ENCODE measurements around the gene CTU2.
A peak's percentile ranks its signal among the peaks of the same experiment; 100 is the strongest.

CTU2 gene

DNA sequence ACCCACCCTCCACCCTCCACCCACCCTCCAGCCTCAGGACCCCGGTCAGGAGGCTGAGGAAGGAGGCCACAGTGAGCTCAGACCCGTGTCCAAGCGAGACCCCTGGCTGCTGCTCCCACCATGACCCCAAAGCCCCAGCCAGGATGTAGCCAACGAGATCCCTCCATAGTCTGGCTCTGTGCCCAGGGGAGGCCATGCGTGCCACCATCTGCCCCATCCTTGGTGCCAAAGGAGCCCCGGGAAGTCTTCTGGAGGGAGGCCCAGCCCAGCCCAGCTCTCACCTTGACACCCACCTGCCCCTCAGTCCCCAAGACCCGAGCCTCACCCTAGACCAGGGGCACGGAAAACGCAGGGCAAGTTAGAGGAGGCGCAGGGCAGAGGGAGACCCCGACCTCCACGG lies 44.6 kb downstream of the CTU2 start:
- TF ChIP-seq NFIC (IDR thresholded peaks at IDR 0.05) = peak; percentile 32
- no peak for TF ChIP-seq TCF12 (IDR thresholded peaks at IDR 0.05; ENCODE audit: low read depth)

DNA sequence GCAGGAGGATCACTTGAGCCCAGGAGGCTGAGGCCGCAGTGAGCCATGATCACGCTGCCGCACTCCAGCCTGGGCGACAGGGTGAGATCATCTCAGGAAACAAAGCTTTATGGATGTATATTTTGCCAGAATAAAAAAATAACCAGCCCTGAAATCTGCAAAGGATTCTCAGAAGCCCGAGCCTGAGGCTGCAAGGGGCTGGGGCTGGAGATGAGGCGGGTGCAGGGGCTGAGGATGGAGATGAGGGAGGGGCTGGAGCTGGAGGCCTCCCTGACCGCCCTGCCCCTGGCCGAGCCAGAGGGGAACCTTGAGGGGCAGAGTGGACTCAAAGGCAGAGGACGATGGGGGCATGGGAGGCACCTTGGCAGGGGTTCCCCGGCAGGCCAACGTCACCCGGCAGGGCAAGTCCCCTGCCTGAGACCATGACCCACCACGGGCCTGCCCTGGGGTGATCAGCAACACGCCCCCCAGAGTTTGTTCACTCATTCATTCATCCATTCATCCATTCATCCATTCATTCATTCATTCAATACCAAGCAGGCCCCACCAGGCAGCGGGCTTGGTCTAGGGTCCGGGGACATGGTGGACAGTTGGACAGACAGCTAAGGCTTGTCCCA lies 46.2 kb downstream of the CTU2 start:
- TF ChIP-seq CEBPB (IDR thresholded peaks at IDR 0.05) (no peak), RAD21 (IDR thresholded peaks at IDR 0.05; ENCODE audit: low read depth) (no peak), FOXM1 (IDR thresholded peaks at IDR 0.05; ENCODE audit: borderline replicate concordance, low read depth) (no peak)
- TF ChIP-seq, protein P1, sequence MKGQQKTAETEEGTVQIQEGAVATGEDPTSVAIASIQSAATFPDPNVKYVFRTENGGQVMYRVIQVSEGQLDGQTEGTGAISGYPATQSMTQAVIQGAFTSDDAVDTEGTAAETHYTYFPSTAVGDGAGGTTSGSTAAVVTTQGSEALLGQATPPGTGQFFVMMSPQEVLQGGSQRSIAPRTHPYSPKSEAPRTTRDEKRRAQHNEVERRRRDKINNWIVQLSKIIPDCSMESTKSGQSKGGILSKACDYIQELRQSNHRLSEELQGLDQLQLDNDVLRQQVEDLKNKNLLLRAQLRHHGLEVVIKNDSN (IDR thresholded peaks at IDR 0.05) = no peak

DNA sequence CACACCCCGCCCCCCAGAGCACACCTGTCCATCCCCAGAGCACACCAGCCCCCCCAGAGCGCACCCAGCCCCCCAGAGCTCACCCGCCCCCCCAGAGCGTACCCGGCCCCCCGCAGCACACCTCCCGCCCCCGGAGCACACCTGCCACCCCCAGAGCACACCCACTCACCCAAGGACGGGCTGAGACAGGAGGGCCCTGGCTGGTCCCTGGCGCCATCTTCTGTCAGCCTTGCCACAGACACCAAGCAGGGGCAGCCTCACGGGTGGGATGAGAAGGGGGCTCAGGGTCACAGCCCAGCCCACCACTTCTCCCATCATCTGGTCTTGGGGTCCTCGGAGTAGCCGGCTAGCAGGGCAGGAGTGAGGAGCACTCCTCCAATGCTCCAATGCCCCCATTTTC lies 46.9 kb downstream of the CTU2 start:
- TF ChIP-seq TEAD4 (IDR thresholded peaks at IDR 0.05) (no peak), TAF1 (IDR thresholded peaks at IDR 0.05; ENCODE audit: low read depth) (no peak), TCF12 (IDR thresholded peaks at IDR 0.05; ENCODE audit: low read depth) (no peak), RAD21 (IDR thresholded peaks at IDR 0.05; ENCODE audit: low read depth) (no peak), CEBPB (IDR thresholded peaks at IDR 0.05) (no peak), NFIC (IDR thresholded peaks at IDR 0.05) (no peak), EP300 (IDR thresholded peaks at IDR 0.05; ENCODE audit: borderline replicate concordance) (no peak), FOXM1 (IDR thresholded peaks at IDR 0.05; ENCODE audit: borderline replicate concordance, low read depth) (no peak), ZBTB7A (IDR thresholded peaks at IDR 0.05; ENCODE audit: low read depth) (no peak), CREB1 (IDR thresholded peaks at IDR 0.05; ENCODE audit: low read depth) (no peak), YY1 (IDR thresholded peaks at IDR 0.05; ENCODE audit: low read depth) (no peak)
- TF ChIP-seq, protein P2, sequence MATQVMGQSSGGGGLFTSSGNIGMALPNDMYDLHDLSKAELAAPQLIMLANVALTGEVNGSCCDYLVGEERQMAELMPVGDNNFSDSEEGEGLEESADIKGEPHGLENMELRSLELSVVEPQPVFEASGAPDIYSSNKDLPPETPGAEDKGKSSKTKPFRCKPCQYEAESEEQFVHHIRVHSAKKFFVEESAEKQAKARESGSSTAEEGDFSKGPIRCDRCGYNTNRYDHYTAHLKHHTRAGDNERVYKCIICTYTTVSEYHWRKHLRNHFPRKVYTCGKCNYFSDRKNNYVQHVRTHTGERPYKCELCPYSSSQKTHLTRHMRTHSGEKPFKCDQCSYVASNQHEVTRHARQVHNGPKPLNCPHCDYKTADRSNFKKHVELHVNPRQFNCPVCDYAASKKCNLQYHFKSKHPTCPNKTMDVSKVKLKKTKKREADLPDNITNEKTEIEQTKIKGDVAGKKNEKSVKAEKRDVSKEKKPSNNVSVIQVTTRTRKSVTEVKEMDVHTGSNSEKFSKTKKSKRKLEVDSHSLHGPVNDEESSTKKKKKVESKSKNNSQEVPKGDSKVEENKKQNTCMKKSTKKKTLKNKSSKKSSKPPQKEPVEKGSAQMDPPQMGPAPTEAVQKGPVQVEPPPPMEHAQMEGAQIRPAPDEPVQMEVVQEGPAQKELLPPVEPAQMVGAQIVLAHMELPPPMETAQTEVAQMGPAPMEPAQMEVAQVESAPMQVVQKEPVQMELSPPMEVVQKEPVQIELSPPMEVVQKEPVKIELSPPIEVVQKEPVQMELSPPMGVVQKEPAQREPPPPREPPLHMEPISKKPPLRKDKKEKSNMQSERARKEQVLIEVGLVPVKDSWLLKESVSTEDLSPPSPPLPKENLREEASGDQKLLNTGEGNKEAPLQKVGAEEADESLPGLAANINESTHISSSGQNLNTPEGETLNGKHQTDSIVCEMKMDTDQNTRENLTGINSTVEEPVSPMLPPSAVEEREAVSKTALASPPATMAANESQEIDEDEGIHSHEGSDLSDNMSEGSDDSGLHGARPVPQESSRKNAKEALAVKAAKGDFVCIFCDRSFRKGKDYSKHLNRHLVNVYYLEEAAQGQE (IDR thresholded peaks at IDR 0.05; ENCODE audit: low read depth) = no peak
- TF ChIP-seq, protein P3, sequence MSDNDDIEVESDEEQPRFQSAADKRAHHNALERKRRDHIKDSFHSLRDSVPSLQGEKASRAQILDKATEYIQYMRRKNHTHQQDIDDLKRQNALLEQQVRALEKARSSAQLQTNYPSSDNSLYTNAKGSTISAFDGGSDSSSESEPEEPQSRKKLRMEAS (IDR thresholded peaks at IDR 0.05) = no peak
- TF ChIP-seq, protein P1 (IDR thresholded peaks at IDR 0.05) = no peak

DNA sequence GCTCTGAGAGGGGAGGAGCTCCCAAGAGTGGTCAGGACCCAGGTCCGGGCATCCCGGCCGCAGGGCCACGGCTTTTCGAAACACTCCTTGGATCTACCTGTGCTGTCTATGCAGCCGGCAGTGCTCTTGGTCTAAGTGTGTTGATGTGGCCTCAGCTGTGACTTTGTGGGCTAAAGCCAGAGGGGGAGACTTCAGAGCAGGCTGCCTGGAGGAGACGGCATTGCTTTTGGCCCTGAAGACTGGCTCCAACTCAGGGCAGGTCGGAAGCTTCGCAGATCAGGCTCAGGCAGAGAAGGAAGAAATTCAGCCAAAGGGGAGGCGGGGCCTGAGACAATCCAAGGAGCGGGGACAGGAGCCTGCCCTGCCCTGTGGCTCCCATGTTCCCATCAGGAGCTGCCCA lies 47.3 kb downstream of the CTU2 start:
- TF ChIP-seq TCF12 (IDR thresholded peaks at IDR 0.05; ENCODE audit: low read depth) (no peak), ZBTB7A (IDR thresholded peaks at IDR 0.05; ENCODE audit: low read depth) (no peak), YY1 (IDR thresholded peaks at IDR 0.05; ENCODE audit: low read depth) (no peak), FOXM1 (IDR thresholded peaks at IDR 0.05; ENCODE audit: borderline replicate concordance, low read depth) (no peak), RAD21 (IDR thresholded peaks at IDR 0.05; ENCODE audit: low read depth) (no peak), TEAD4 (IDR thresholded peaks at IDR 0.05) (no peak), CREB1 (IDR thresholded peaks at IDR 0.05; ENCODE audit: low read depth) (no peak), NFIC (IDR thresholded peaks at IDR 0.05) (no peak), CEBPB (IDR thresholded peaks at IDR 0.05) (no peak), EP300 (IDR thresholded peaks at IDR 0.05; ENCODE audit: borderline replicate concordance) (no peak), TAF1 (IDR thresholded peaks at IDR 0.05; ENCODE audit: low read depth) (no peak), EGR1 (IDR thresholded peaks at IDR 0.05) (no peak)
- TF ChIP-seq, protein P1 (IDR thresholded peaks at IDR 0.05) = no peak
- TF ChIP-seq, protein P2 (IDR thresholded peaks at IDR 0.05; ENCODE audit: low read depth) = no peak
- TF ChIP-seq, protein P3 (IDR thresholded peaks at IDR 0.05) = no peak

DNA sequence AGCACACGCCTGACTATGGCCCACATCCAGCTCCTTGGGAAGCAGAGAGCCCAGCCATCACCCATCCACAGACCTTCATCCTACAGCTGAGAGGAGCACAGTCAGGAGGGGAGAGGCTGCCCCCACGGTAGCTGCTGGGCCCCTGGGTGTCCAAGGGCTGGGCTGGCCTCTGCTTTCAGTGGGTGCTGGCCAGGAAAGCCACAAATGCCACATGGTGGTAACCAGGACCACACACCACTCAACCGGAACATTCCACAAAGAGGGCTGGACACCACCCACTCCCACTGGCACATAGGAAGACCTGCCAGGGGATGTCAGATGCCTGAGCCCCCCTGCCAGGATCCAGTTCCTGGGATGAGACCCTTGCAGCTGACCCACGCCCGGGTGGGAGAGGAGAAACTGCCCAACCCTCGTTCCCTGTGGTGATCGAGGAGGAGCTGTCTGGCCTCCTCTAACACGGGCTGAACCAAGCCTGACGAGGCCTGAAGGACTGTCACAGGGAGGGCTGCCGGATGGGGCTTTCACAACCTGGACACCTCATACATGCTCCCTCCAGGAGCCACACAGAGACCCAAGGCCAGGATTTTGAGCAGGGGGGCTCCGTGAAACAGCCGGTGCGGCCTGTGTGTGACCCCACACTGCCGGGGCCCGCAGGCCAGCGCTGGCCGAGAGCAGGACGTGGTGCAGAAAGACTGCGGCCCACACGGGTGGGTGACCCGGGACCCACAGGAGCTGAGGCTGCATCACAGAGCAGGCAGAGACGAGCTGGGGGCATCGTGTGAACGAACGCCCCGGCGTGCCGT lies 48.0 kb downstream of the CTU2 start:
- TF ChIP-seq RAD21 (IDR thresholded peaks at IDR 0.05; ENCODE audit: low read depth) (no peak), EGR1 (IDR thresholded peaks at IDR 0.05) (no peak), NFIC (IDR thresholded peaks at IDR 0.05) (no peak), TAF1 (IDR thresholded peaks at IDR 0.05; ENCODE audit: low read depth) (no peak), CEBPB (IDR thresholded peaks at IDR 0.05) (no peak), CREB1 (IDR thresholded peaks at IDR 0.05; ENCODE audit: low read depth) (no peak), EP300 (IDR thresholded peaks at IDR 0.05; ENCODE audit: borderline replicate concordance) (no peak), FOXM1 (IDR thresholded peaks at IDR 0.05; ENCODE audit: borderline replicate concordance, low read depth) (no peak), YY1 (IDR thresholded peaks at IDR 0.05; ENCODE audit: low read depth) (no peak), ZBTB7A (IDR thresholded peaks at IDR 0.05; ENCODE audit: low read depth) (no peak), TEAD4 (IDR thresholded peaks at IDR 0.05) (no peak)
- TF ChIP-seq, protein P3 (IDR thresholded peaks at IDR 0.05) = no peak

All from Ishikawa (cell line).